GM19328 (cell line): ENCODE results near the gene PEDS1.
"Not testable (repeated sequence)": the region's sequence is repeated elsewhere in the genome, so short reads cannot be mapped to it uniquely, and the experiment has no call there.

Source experiments
- ATAC-seq: cut with Tn5 transposase; IDR thresholded peaks from one replicate; pipeline ENCODE4 v1.9.1; 2021; ENCODE audit warnings: mild to moderate bottlenecking, moderate library complexity; ENCODE audit not compliant: unreplicated experiment

PEDS1 gene

GRCh38 chr20:50163570-50164317 lies 10.2 kb upstream of the PEDS1 start:
- ATAC-seq = no peak

GRCh38 chr20:50161494-50161893 lies 8.0 kb upstream of the PEDS1 start:
- ATAC-seq = not testable (repeated sequence)

- no peak for ATAC-seq
These were observed 397 bp downstream of the PEDS1 start for GRCh38 chr20:50153153-50153499.

- no peak for ATAC-seq
These were observed 950 bp downstream of the PEDS1 start for GRCh38 chr20:50152394-50153152.

GRCh38 chr20:50151034-50151743 lies 2.3 kb downstream of the PEDS1 start:
- no peak for ATAC-seq

GRCh38 chr20:50149481-50150254 lies 3.9 kb downstream of the PEDS1 start:
- no peak for ATAC-seq

GRCh38 chr20:50146732-50147662 lies 6.5 kb downstream of the PEDS1 start:
- ATAC-seq = no peak

DNA sequence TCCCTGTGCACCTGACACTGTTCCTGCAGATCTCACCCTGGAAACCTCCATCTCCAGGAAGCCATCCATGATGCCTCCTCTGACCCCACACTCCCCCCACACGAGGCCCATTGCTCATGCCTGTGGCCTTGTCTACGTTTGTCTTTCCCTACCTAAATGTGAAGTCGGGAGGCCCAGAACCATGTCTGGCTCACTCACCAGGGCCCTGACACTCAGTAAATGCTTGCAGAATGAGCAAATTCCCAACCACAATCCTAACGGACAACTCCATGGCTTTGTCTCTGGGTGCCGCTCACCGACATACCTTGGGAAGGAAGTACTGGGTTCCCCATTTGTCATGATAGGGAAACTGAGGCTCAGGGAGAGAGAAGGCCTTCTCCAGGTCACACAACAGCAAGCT lies 7.3 kb downstream of the PEDS1 start:
- no peak for ATAC-seq

GRCh38 chr20:50145566-50145965 lies 8.0 kb downstream of the PEDS1 start:
- no peak for ATAC-seq

- no peak for ATAC-seq
These were observed 9.2 kb downstream of the PEDS1 start for GRCh38 chr20:50144362-50144761.

DNA sequence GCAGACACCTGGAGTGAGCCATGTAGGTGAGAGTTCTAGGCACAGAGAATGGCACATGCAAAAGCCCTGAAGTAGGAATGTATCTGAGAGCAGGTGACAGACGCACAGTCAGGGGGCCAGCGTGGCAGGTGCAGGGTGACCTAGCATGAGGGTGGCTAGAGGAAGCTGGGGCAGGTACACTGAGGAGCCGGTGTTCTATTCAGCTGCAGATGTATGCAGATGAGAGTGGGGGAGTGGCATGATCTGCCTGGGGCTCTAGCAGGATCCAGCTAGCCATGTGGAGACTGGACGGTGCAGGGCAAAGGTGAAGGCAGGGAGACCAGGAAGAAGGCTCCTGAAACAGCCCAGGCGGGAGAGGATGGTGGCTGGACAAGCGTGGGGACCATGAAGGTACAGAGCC lies 10.7 kb downstream of the PEDS1 start:
- ATAC-seq = no peak

DNA sequence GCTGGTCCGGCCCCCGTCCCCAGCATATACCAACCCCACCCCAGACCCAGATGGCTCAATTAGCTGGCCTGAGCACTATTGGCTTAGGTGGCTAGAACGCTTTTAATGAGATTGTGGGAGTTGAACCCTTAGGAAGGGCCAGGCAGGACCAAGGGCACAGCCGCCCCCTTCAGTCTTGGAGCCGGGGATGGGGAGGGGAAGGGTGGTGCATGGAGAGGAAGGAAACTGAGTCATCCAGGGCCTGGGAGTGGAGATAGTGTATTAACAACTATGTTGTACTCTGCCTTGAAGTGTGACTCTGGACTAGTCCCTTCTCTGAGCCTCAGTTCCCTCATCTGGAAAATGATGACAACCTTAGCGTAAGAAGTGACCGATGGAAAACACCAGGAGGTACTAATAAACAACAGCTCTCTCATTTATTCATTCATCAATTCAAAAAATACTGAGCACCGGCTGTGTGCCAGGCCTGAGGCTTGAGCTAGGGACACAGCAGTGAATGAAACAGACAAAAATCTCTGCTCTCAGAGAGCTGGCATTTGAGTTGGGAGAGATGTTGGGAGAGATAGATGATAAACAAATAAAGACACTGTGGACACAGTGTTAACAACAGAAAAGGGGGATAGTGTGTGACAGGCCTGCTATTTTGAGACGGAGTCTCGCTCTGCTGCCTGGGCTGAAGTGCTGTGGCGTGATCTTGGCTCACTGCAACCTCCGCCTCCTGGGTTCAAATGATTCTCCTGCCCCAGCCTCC lies 11.5 kb downstream of the PEDS1 start:
- no peak for ATAC-seq

DNA sequence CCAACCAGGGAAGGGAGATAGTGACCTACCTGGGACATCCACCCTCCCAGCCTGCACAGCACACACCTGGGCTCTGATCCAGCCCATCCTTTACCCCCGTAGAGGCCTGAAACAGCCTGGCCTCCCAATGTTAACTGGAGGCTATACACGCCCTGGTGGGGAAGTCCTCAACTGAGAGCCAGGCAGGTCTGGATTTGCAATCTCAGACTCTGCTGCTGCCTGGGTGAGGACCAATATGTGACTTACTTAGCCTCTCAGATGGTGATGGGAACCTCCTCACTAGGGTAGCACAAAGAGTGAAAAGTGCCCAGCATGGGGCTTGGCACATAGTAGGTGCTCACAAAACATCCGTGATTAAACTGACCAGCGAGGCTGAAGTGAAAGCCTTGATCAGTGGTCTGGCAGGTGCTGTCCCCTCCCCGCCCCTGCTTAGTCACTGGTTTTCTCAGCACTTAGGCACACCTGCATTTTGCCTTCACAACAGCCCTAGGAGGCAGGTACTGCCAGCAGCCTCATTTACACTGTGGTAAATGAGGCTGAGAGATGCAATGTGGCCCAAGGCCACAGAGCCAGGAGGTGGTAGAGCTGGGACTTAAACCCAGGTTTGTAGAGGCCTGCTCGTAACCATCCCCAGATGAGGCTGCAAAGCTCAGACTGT lies 12.4 kb downstream of the PEDS1 start:
- ATAC-seq = no peak

- ATAC-seq = no peak
These were observed 13.1 kb downstream of the PEDS1 start for GRCh38 chr20:50140339-50140859.

- no peak for ATAC-seq
These were observed 14.8 kb downstream of the PEDS1 start for GRCh38 chr20:50138479-50139393.

DNA sequence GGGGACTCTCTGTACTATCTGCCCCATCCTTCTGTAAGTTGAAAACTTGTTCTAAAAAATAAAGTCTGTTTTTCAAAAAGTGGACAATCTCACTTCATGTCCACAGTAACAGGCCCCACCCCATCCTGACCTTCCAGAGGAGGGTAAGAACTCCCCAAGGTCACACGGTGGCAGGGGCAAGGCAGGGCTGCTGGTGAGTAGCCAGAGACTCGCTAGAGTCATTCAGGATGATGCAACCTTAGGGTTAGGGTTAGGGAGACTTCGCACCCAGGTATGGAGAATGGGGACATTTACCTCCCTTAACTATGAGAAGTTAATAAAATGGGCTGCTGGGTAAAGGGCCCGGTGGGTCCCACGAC lies 15.4 kb downstream of the PEDS1 start:
- no peak for ATAC-seq

DNA sequence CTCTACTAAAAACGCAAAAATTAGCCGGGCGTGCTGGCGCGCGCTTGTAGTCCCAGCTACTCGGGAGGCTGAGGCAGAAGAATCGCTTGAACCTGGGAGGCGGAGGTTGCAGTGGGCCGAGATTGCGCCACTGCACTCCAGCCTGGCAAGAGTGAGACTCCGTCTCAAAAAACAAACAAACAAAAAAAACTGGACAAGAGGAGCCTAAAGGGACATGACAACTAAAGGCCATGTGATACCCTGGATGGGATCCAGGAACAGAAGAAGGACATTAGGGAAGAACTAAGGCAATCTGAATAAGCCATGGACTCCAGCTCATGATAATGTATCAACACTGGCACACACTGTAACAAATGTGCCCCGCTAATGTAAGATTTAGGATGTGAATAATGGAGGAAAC lies 15.8 kb downstream of the PEDS1 start:
- not testable (repeated sequence) for ATAC-seq
